PFSK-1 (cell line): ENCODE measurements around the gene TMEM175.

Experiments used
- POLR2AphosphoS5 ChIP-seq: IDR thresholded peaks from 2 replicates; pipeline ENCODE4 v1.6.1; 2012; ENCODE audit warnings: low read depth, mild to moderate bottlenecking, control low read depth, low read length, moderate library complexity
- REST ChIP-seq, 2 experiments: IDR thresholded peaks; 2 replicates each; pipeline versions ENCODE4 v1.6.1 to v1.8.0; 2011 to 2012; ENCODE audit warnings: low read depth in 2 of 2, low read length in 2 of 2, control low read depth in 1 of 2, inconsistent platforms in 1 of 2, mild to moderate bottlenecking in 1 of 2, moderate library complexity in 1 of 2; ENCODE audit not compliant: insufficient read depth in 1 of 2
- SIN3A ChIP-seq: IDR thresholded peaks from 2 replicates; pipeline ENCODE4 v1.6.1; 2012; ENCODE audit warnings: mild to moderate bottlenecking, low read length, moderate library complexity, borderline replicate concordance; ENCODE audit not compliant: insufficient read depth
- TAF1 ChIP-seq: IDR thresholded peaks from 2 replicates; pipeline ENCODE4 v1.6.1; 2012; ENCODE audit warnings: low read length, control low read depth, borderline replicate concordance; ENCODE audit not compliant: insufficient read depth

DNA sequence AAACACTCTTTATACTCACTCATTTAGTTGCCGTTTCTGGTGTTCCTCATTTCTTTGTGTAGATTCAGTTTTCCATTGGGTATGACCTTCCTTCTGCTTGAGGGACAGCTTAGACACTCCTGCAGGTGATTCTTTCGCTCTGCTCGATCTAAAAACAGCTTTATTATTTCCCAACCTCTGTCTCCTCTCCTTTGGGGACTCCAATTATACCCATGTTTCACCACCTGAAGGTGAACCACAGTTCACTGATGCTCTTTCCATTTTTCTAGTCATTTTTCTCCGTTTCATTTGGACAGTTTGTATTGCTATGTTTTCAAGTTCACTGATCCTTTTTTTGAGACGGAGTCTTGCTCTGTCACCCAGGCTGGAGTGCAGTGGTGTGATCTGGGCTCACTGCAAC, 74.6 kb downstream of the TMEM175 start:
- TF ChIP-seq POLR2AphosphoS5 (no peak), TAF1 (no peak), REST (IDR thresholded peaks at IDR 0.05; ENCODE audit: insufficient read depth in 1 of 2, low read depth in 2 of 2, low read length in 2 of 2) (no peak), SIN3A (no peak)
